Suprapubic skin (tissue), 4 donors: ENCODE measurements around the gene ERP27. TPM values are rescaled to one million over a fixed set of nuclear protein-coding genes. Genes with fewer than 3 reads are reported as not detected.

ENCODE experiments used
- DNase-seq, 2 donors: peaks; one replicate each; pipeline ENCODE4 v3.0.0-alpha.2; 2019; ENCODE audit warnings: low spot score in 2 of 2
- H3K27ac ChIP-seq: fragments of 200-600 bp; sonication (generic); one replicate; pipeline ENCODE4 v1.5.1; 2019
- H3K27me3 ChIP-seq: fragments of 200-600 bp; sonication (generic); one replicate; pipeline ENCODE4 v1.5.1; 2019
- H3K36me3 ChIP-seq: fragments of 200-600 bp; sonication (generic); one replicate; pipeline ENCODE4 v1.5.1; 2019
- H3K4me1 ChIP-seq: fragments of 200-600 bp; sonication (generic); one replicate; pipeline ENCODE4 v1.5.1; 2019
- H3K4me3 ChIP-seq: fragments of 200-600 bp; sonication (generic); one replicate; pipeline ENCODE4 v1.5.1; 2019; ENCODE audit warnings: mild to moderate bottlenecking
- H3K9me3 ChIP-seq: fragments of 200-600 bp; sonication (generic); one replicate; pipeline ENCODE4 v1.5.1; 2019
- EP300 ChIP-seq: sonication (generic); formaldehyde crosslinking; IDR thresholded peaks from one replicate; pipeline ENCODE4 v1.6.1; 2017; ENCODE audit warnings: antibody characterized with exemption
- POLR2A ChIP-seq, 2 donors: fragments of 450-650 bp; IDR thresholded peaks; one replicate each; pipeline ENCODE4 v1.6.1; 2017; ENCODE audit warnings: antibody characterized with exemption in 2 of 2, mild to moderate bottlenecking in 2 of 2, moderate library complexity in 2 of 2
- POLR2AphosphoS5 ChIP-seq, 3 donors: sonication (generic); formaldehyde crosslinking; IDR thresholded peaks; one replicate each; pipeline ENCODE4 v1.6.1; 2017; ENCODE audit warnings: antibody characterized with exemption in 3 of 3
- WGBS: methylation state at CpG from one replicate; pipeline ENCODE4 v1.1.5; 2018; 5-methylcytosine and 5-hydroxymethylcytosine counted together
- total RNA-seq, 4 donors: library from RNA; depleted of rRNA; stranded (reverse); fragments of >200 nt; gene quantifications; one replicate each; pipeline ENCODE4 v1.1.0, GENCODE V29; 2016
- TF ChIP-seq, protein P1 (sequence below), 2 donors: fragments of 200-600 bp in 1 of 2; fragments of 450-650 bp in 1 of 2; sonication (generic) in 1 of 2; IDR thresholded peaks; one replicate each; pipeline ENCODE4 v1.5.1; 2016 to 2019; ENCODE audit warnings: antibody characterized with exemption in 2 of 2, mild to moderate bottlenecking in 1 of 2, moderate library complexity in 1 of 2

The ERP27 gene
- total RNA-seq, 4 donors from 2014 or later: 0.21 to 2.5 (median 0.91) TPM; not detected in 1

DNA sequence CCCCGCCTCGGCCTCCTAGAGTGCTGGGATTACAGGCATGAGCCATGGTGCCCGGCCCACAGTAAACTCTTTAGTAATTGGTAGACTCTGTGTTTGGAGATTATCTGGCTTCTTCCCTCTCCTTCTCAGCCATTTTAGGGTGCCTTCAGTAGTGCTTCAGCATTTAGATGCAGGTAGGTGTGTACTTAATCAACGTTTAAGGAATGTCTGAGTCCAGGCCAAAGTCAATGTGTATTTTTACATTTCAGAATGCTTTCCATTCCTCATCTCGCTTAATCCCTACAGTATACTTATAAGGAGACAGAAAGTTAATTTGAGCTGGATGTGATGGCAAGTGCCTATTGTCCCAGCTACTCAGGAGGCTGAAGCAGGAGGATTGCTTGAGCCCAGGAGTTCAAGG lies 32.2 kb downstream of the ERP27 start:
- no peak for DNase-seq
- no peaks in the 10 kb centered on the region for H3K36me3 ChIP-seq
- 71% methylated on average over 5 of the region's 5 CpGs for WGBS
- H3K9me3 ChIP-seq: no peaks in the 10 kb centered on the region
- H3K4me3 ChIP-seq: no peak overlapping the region
- TF ChIP-seq, protein P1, sequence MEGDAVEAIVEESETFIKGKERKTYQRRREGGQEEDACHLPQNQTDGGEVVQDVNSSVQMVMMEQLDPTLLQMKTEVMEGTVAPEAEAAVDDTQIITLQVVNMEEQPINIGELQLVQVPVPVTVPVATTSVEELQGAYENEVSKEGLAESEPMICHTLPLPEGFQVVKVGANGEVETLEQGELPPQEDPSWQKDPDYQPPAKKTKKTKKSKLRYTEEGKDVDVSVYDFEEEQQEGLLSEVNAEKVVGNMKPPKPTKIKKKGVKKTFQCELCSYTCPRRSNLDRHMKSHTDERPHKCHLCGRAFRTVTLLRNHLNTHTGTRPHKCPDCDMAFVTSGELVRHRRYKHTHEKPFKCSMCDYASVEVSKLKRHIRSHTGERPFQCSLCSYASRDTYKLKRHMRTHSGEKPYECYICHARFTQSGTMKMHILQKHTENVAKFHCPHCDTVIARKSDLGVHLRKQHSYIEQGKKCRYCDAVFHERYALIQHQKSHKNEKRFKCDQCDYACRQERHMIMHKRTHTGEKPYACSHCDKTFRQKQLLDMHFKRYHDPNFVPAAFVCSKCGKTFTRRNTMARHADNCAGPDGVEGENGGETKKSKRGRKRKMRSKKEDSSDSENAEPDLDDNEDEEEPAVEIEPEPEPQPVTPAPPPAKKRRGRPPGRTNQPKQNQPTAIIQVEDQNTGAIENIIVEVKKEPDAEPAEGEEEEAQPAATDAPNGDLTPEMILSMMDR (IDR thresholded peaks at IDR 0.05): no peak
- TF ChIP-seq POLR2AphosphoS5 (IDR thresholded peaks at IDR 0.05) (no peak), POLR2A (IDR thresholded peaks at IDR 0.05) (no peak), EP300 (no peak)
- no peaks in the 10 kb centered on the region for H3K27me3 ChIP-seq
- H3K4me1 ChIP-seq: peaks cover 42% of the 10 kb centered on the region
- peak overlapping the region; percentile 42 for H3K27ac ChIP-seq

- no peaks in the 10 kb centered on the region for H3K36me3 ChIP-seq
- peaks cover 43% of the 10 kb centered on the region for H3K4me1 ChIP-seq
- TF ChIP-seq, protein P1 (IDR thresholded peaks at IDR 0.05): no peak
- TF ChIP-seq EP300 (no peak), POLR2A (IDR thresholded peaks at IDR 0.05) (no peak), POLR2AphosphoS5 (IDR thresholded peaks at IDR 0.05) (no peak)
- 40% methylated on average over 5 of the region's 5 CpGs for WGBS
- H3K27ac ChIP-seq: peak overlapping the region; percentile 42
- peak overlapping the region; percentile 3 for H3K4me3 ChIP-seq
- DNase-seq: no peak
- no peaks in the 10 kb centered on the region for H3K27me3 ChIP-seq
- no peaks in the 10 kb centered on the region for H3K9me3 ChIP-seq
Measured at GRCh38 chr12:14905269-14906004, 32.9 kb downstream of the ERP27 start.

DNA sequence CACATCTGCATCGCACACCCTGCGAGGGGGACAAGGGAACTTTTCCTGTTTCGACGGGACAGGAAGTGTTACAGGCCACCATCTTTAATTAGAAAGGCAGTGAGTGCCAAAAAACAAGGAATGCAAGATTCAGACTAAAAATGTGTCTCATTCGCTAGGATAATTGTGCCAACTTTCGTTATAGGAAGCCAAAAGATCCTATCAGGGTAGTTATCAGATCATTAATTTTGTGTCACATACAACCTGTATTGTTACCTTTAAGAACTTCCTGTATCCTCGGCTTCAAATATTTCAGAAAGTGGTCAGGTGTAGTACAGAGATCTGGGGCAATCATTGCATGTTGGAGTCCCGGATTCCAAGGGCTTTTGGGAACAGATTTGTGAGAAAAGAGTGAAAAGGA lies 33.5 kb downstream of the ERP27 start:
- H3K9me3 ChIP-seq: no peaks in the 10 kb centered on the region
- H3K4me1 ChIP-seq: peaks cover 45% of the 10 kb centered on the region
- peak overlapping the region; percentile 42 for H3K27ac ChIP-seq
- H3K27me3 ChIP-seq: no peaks in the 10 kb centered on the region
- TF ChIP-seq, protein P1 (IDR thresholded peaks at IDR 0.05): no peak
- TF ChIP-seq EP300 (no peak), POLR2A (IDR thresholded peaks at IDR 0.05) (no peak), POLR2AphosphoS5 (IDR thresholded peaks at IDR 0.05) (no peak)
- DNase-seq: no peak
- peak overlapping the region; percentile 3 for H3K4me3 ChIP-seq
- no peaks in the 10 kb centered on the region for H3K36me3 ChIP-seq
- 27% methylated on average over 8 of the region's 8 CpGs for WGBS

- no peak for DNase-seq
- Histone ChIP-seq H3K36me3 (no peaks in the 10 kb centered on the region), H3K4me1 (peaks cover 45% of the 10 kb centered on the region), H3K27ac (peak overlapping the region; percentile 36), H3K27me3 (no peaks in the 10 kb centered on the region), H3K4me3 (no peak overlapping the region), H3K9me3 (no peaks in the 10 kb centered on the region)
- TF ChIP-seq EP300 (no peak), POLR2A (IDR thresholded peaks at IDR 0.05) (no peak), POLR2AphosphoS5 (IDR thresholded peaks at IDR 0.05) (no peak)
- TF ChIP-seq, protein P1 (IDR thresholded peaks at IDR 0.05): no peak
- WGBS: 83% methylated on average over 5 of the region's 5 CpGs
Measured at GRCh38 chr12:14903386-14904098, 34.8 kb downstream of the ERP27 start.

DNA sequence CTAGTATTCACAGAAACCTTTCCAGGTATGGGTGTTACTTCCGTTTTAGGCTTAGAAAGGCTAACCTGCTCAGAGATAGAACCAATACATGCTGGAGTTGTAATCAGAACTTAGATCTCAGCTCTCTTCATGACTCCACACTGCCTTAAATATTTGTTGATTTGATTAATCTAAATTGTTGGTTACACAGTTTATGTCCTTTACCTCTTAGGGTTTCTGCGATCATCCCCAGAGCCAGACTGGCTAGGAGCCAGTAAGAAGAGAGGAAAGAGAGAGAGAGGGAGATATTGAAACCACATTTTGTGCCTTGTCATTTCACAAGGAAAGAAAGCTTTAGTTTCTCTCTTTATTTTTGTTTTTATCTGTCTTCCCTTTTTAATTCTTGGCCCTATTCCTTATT lies 35.9 kb downstream of the ERP27 start:
- peaks cover 47% of the 10 kb centered on the region for H3K4me1 ChIP-seq
- H3K9me3 ChIP-seq: no peaks in the 10 kb centered on the region
- TF ChIP-seq, protein P1 (IDR thresholded peaks at IDR 0.05): no peak
- H3K36me3 ChIP-seq: no peaks in the 10 kb centered on the region
- 36% methylated on average over 2 of the region's 2 CpGs for WGBS
- H3K4me3 ChIP-seq: no peak overlapping the region
- H3K27ac ChIP-seq: peak overlapping the region; percentile 24
- H3K27me3 ChIP-seq: no peaks in the 10 kb centered on the region
- DNase-seq: no peak
